HG03066 (cell line): ENCODE data around the gene SH3RF2.
"Not testable (repeated sequence)": the region's sequence is repeated elsewhere in the genome, so short reads cannot be mapped to it uniquely, and the experiment has no call there.

Source experiments
- ATAC-seq: cut with Tn5 transposase; IDR thresholded peaks from one replicate; pipeline ENCODE4 v1.9.1; 2021; ENCODE audit warnings: low read depth; ENCODE audit not compliant: unreplicated experiment

The SH3RF2 gene

DNA sequence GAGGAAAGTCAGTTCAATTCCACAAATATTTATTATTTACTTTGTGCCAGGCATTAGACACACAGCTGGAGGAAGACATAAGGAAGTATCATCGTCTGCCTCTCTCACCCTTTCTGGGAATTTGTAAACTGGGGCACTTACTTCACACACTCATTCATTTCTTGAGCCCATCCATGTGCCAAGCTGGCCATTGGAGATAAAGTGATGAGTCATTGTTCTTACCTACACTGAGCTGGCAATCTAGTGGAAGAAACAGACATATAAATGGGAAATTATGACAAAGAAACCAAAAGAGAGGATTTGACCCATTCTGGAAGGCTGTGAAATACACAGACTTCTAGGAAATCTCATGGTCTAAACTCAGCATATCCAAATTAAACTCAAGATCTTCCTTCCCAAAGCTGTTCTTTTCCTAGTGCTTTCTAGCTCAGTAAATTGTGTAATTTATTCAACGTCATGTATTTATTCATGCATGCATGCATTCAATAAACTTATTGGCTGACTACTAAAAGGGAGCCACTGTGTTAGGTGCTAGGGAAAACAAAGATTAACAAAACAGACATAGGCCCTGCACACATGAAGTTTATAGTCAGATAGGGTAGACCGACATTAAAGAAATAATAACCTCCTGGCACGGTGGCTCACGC lies 65.3 kb downstream of the SH3RF2 start:
- ATAC-seq, result no peak

DNA sequence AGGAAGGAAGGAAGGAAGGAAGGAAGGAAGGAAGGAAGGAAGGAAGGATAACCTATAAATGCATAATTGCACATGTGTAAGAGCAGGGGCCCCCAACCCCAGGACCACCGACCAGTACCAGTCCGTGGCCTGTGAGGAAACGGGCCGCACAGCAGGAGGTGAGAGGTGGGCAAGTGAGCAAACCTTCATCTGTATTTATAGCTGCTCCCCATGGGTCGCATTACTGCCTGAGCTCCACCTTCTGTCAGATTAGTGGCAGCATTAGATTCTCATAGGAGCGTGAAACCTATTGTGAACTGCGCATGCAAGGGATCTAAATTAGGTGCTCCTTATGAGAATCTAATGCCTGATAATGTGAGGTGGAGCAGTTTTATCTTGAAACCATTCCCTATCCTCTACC lies 66.1 kb downstream of the SH3RF2 start:
- no peak for ATAC-seq

DNA sequence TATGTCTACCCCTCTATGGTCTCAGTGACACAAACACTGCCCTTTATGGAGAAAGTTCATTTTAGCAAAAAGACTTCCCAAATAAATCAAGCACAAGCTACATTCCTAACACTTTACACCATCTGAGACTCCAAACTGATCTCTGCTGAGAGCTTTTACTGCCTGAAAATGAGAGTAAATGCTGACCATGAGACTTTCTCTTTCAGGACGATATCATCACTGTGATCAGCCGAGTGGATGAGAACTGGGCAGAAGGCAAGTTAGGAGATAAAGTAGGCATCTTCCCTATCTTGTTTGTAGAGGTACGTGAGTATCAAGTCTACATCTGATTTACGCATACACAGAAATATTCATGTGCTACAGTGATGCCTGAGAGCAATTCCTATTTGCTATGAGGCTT lies 67.5 kb downstream of the SH3RF2 start:
- ATAC-seq, result no peak

DNA sequence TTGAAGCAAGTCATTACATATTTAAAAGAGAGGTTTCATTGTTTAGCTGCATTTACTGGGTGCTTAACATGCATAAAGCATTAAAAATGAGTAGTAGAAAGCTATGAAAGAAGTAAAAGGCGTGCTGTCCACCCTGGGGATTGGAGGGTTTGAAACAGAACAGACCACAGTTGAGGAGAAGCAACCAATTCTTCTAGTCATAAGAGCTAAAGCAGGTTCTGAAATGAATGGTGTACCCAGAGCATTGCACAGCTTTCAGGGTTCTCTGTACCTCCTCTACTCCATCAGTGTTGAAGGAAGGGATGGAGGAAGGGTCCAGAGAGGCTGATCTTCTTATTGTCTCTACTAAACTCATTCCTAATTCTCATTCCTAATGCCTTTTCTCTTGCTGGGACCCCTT lies 68.9 kb downstream of the SH3RF2 start:
- no peak for ATAC-seq

DNA sequence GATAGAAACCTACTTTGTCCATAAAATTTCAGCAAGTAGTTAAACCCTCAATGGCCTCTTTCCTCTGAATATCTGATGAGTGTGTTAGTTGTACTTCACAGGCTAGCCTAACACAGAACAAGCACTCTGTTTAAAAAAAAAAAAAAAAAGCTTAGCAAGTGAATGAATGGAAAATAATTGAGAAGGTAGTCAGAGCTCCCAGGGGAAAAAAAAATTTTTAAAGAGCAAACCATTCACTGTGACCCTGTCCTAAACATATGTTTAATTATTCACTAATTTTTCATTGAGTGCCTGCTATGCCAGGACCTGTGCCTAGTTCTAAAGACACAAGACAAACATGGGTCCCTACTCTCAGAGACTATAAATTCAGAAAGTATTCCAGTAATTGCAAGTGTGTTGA lies 69.3 kb downstream of the SH3RF2 start:
- no peak for ATAC-seq

DNA sequence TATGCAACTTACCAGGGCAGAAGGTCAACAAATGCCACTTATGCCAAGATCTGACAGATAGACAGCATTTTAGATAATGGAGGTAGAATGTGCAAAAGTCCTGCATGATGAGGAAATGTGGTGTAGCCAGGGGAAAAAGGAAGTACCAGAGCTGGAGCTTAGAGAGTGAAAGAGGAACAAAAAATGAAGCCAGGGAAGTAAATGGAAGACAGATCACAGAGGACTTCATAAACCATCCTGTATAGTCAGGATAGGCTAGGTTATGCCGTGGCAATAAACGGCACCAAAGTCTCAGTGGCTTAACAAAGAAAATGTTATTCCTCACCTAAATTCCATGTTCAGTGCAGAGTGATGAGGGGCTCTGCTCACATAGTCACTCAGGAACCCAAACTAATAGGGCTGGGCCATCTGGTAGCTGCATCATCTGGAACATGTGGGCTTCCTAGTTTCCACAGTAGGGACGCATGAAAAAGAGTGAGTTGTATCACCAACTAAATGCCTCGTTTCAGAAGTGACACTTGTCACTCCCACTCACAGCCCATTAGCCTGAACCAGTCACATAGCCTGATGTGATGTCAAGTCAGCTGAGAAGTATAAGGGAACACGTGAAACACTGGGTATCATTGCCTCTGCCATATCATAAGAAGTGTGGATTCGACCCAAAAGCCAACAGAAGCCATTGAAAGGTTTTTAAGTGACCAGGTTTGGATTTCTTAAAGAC lies 70.3 kb downstream of the SH3RF2 start:
- ATAC-seq, result no peak

DNA sequence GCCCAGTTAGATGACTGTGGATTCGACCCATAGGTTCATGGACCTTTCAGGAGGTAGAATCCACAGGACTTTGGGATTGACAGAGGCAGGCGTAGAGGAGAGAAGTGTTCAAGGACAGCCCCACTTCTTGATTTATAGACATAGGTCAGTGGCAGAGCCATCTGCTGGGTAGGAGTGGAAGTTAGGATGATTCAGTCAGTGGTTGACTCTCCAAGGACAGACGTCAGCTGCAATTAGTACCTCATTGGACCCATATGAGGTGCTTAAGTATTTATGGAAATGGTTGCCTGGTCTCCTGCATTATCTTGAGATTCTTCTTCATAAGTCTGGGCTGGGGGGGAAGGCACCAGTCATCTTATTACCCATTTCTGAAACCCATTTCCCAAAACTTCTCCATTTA lies 70.9 kb downstream of the SH3RF2 start:
- ATAC-seq, result no peak

DNA sequence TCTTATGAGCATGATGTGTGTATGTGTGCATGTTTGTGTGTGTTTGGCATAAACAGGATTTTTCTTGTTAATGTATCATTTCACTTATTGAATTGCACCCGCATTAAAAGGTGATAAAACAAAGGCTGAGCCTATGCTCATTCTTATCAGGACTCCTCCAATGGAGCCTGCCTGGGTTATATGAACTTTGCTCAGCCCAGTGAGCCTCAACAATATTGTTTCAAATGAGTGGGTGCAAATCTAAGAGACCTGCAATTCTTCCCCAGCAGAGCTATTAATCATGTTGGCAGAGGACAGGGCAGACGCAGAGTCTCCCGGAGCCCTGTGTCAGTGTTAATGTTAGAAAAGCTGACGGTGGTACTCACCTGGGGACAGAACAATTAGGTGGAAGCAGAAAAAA lies 71.6 kb downstream of the SH3RF2 start:
- no peak for ATAC-seq

DNA sequence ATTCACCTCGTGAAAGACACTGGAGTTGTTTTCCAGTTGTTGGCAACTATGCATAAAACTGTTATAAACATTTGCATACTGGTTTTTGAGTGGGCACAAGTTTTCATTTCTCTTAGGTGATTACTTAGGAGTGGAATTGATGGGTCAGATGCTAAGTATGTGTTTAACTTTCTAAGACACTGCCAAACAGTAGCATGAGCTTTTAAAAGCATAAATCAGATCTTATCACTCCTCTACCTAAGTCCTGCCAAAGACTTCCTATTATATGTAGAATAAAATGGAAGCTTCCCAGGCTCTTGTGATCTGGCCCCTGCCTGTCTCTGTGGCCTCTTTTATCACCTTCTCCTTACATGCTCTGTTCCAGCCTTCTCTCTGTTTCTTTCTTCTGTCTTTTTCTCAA lies 72.6 kb downstream of the SH3RF2 start:
- no peak for ATAC-seq

DNA sequence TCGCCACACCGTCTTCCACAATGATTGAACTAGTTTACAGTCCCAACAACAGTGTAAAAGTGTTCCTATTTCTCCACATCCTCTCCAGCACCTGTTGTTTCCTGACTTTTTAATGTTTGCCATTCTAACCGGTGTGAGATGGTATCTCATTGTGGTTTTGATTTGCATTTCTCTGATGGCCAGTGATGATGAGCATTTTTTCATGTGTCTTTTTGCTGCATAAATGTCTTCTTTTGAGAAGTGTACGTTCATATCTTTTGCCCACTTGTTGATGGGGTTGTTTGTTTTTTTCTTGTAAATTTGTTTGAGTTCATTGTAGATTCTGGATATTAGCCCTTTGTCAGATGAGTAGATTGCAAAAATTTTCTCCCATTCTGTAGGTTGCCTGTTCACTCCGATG lies 74.1 kb downstream of the SH3RF2 start:
- not testable (repeated sequence) for ATAC-seq

DNA sequence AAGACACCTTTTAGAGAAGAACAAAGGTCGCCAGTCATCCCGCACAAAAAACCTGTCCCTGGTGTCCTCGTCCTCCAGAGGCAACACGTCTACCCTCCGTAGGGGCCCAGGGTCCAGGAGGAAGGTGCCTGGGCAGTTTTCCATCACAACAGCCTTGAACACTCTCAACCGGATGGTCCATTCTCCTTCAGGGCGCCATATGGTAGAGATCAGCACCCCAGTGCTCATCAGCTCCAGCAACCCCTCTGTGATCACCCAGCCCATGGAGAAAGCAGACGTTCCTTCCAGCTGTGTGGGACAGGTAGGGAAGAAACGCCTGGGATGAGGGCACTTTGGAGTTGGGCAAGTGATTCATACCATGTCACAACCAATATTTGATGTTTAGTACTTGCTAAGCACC lies 77.4 kb downstream of the SH3RF2 start:
- no peak for ATAC-seq

DNA sequence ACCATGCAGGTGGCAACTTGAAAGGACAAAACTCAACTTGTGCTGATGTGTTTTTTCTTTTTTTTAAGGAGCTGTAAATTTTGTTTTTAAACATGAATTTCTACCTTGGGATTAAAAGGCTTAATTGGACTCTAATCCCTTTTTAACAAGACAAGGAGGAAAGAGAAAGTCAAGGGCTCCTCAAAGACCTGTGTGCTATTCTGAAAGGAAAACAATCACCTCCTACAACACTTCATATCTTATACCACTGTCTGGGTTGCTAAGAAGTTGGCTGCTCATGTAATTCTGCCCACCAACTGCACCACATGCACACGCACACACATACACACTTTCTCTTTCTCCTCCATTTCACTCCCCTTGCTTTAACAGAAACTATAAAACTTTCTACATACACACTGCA lies 78.6 kb downstream of the SH3RF2 start:
- ATAC-seq, result no peak

DNA sequence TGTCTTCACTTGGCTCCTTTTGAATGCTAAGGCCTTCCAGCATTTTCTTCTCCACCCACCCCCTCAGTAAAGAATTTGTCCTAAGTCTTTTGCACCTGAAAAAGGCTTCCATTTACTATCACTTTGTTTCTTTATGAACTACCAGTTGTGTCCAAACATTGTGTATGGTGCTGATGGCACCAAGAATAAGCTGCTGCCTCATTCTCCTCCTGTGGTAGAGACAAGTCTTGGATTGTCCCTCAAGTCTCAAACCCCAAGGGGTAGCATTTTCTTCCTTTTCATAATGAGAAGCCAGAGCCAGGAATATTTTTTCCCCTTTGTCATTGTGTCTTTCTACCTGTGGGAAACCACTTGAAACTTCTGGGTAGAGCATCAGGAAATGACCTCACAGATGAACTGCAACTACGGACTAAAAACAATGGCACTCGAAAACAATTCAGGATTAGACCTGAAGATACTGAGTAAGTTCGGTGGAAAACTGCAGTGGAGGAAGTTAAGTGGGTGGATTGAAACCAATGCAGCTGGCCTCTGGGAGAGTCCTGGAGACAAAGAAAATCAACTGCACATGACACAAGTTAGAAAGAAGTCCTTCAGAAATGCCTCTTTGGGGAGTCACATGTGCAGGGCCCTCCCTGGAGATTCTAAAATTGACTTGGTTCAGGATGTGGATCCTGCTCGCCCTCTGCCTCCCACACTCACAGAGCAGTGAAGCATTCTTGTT lies 80.5 kb downstream of the SH3RF2 start:
- no peak for ATAC-seq

DNA sequence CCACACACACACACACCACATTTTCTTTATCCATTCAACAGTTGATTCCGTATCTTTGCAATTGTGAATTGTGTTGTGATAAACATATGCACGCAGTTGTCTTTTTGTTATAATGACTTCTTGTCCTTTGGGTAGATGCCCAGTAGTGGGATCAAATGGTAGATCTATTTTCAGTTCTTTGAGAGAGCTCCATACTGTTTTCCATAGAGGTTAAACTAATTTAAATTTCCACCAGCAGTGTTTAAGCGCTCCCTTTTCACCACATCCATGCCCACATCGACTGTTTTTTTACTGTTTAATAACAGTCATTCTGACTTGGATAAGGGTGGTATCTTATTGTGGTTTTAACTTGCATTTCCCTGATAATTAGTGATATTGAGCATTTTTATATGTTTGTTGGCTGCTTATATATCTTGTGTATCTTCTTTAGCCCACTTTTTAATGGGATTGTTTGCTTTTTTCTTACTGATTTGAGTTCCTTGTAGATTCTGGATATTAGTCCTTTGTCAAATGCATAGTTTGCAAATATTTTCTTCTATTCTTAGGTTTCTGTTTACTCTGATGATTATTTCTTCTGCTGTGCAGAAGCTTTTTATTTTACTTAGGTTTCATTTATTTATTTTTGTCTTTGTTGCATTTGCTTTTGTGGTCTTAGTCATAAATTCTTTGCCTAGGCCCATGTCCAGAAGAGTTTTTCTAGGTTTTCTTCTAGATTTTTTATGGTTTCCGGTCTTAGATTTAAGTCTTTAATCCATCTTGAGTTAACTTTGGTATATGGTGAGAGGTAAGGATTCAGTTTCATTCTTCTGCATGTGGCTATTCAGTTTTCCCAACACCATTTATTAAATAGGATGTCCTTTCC lies 82.4 kb downstream of the SH3RF2 start:
- ATAC-seq, result no peak

DNA sequence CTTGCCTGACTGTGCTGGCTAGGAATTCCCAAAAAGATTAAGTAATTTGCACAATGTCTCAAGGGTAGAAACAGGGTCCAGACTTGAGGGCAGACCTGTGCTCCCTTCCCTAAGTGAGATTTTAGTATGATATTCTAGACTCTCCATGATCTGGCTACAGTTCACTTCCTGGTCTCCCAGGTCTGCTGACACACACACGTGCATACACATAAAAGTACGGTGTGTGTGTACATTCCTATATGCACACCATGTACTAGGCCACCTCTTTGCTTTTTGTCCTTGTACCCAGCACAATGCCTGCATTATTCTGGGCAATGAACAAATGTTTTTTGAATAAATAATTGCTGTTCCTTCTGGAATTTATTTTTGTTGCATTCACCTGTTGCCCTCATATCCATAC lies 83.7 kb downstream of the SH3RF2 start:
- ATAC-seq, result no peak

DNA sequence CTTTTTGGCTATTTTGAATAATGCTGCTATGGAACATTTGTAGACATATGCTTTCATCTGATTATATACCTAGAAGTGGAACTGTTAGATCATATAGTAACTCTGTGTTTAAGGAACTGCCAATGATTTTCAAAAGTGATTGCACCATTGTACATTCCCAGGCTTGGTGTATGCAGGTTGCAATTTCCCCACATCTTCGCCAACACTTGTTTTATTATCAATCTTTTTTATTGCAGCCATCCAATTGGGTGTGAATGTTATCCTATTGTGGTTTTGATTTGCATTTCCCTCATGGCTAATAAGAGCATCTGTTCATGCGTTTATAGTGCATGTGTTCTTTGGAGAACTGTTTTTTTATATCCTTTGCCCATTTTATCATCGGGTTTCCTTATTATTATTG lies 87.7 kb downstream of the SH3RF2 start:
- ATAC-seq, result no peak

DNA sequence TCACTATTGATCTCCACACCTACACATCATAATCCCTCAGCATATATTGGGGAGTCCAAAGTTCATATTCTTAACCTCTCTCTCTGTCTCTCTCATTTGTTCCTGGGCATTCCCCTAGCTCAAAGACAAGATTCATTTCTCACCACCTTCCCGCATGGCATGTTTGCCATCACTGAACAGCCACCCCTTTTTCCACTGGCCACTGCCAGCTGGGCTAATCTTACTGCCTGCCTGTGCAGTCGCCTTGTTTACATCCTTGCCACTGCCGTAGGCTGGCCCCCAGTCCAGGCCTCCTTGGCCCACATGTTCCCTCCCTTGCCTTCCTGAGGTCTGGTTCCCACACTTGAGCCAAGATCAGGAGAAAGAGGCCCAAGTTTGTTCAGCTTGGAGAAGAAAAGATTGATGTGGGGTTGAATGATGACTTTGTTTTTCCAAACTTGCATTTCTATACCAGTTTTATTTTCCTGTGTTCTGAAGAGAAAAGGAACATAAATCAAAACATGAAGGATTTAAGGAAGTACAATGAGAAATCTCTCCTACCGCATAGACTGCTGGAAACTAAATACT lies 88.8 kb downstream of the SH3RF2 start:
- no peak for ATAC-seq

DNA sequence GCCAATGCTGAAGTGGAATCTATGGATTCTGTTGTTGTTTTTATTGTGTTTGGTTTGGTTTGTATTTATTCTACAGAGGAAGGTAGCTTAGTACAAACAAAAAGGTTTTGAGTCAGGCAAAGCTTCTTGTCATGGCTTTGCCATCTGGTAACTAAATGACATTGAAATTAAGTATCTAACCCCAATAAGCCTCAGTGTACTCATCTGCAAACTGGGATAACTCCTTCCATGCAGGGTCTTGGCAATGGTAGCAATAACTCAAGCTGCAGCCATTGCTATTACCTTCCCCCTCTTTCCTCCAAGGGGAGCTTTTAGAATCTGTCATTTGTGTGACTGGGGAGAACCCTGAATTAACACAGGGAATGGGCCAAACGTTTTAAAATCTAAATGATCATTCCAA lies 89.3 kb downstream of the SH3RF2 start:
- ATAC-seq, result no peak

DNA sequence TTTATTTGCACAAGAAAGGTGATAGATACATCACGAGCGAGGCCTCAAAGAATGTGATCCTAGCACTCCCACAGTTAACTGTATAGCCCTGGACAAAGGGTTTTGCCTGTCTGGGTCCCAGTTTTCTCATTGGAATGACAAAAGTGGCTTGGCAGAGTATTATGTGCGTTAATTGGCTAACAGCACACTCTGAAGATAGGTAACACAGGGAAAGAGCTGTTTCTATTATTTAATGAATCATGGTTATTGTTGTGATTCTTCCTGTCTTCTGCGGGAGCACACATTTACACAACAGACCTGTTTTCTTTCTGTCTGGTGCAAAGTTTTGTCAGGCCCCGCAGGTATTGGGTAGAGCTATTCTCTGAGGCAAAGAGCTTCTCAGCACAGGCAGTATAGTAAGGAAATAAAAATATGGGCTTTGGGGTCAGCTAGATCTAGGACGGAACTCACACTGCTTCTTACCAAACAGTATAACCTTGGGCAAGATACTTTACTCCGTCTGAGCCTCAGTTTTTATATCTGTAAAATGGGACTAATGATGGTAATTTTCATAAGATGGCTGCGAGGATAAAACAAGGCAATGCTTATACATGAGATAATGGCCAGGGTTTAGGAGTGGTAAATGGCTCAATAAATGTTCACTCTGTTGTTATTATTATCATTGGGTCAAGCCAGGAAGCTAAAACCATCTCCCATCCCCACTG lies 90.1 kb downstream of the SH3RF2 start:
- ATAC-seq, result no peak

DNA sequence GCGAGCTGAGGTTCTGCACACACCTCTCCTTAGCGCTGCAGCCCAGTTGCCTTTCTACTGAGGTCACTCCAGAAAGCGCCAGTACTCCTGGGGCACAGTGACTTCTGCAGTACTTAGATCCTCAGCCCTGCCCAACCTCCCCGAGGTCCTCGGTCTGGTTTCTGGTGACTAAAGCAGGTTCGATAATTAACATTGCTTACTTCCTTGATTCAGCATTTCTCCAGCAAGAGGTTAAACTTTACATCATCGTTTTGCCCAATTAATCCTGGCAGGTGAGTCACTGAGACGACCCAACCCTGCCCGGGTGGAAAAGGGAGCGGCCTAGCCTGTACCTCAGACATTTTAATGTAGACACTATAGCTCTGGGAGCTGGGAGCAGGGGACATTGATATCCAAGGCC lies 91.4 kb downstream of the SH3RF2 start:
- no peak for ATAC-seq
